GM19193 (cell line): ENCODE data around the gene CEBPZOS.
A peak's percentile ranks its signal among the peaks of the same experiment; 100 is the strongest.

Experiments used
- POLR2A ChIP-seq: IDR thresholded peaks from 4 replicates; pipeline ENCODE4 v1.6.1; 2011; ENCODE audit not compliant: insufficient read depth, insufficient read length; ENCODE audit errors: extremely low read depth

Gene CEBPZOS

GRCh38 chr2:37219046-37219445 is 22.8 kb downstream of the CEBPZOS start:
- TF ChIP-seq POLR2A: no peak

- TF ChIP-seq POLR2A: no peak
Observed at GRCh38 chr2:37223131-37223530, 26.8 kb downstream of the CEBPZOS start.

- no peak for TF ChIP-seq POLR2A
Observed at GRCh38 chr2:37224063-37224462, 27.8 kb downstream of the CEBPZOS start.

GRCh38 chr2:37226863-37227262 is 30.6 kb downstream of the CEBPZOS start:
- TF ChIP-seq POLR2A: no peak

GRCh38 chr2:37228788-37229187 is 32.5 kb downstream of the CEBPZOS start:
- no peak for TF ChIP-seq POLR2A

- TF ChIP-seq POLR2A: no peak
Observed at GRCh38 chr2:37230581-37230980, 34.3 kb downstream of the CEBPZOS start.

GRCh38 chr2:37231241-37232130 is 35.2 kb downstream of the CEBPZOS start, which contains the start of the genes CEBPZ and NDUFAF7:
TSS of gene CEBPZ (minus strand) at chr2:37231596. CDS start at chr2:37231567, 29 bp downstream.
TSS of gene NDUFAF7 (plus strand) at chr2:37231658. CDS start at chr2:37231706, 48 bp downstream.
- peak; percentile 97 for TF ChIP-seq POLR2A

- TF ChIP-seq POLR2A: no peak
Observed at GRCh38 chr2:37232131-37232933, 36.0 kb downstream of the CEBPZOS start.

- TF ChIP-seq POLR2A: no peak
Observed at GRCh38 chr2:37243435-37243834, 47.1 kb downstream of the CEBPZOS start.

- TF ChIP-seq POLR2A: no peak
Observed at GRCh38 chr2:37244017-37244416, 47.7 kb downstream of the CEBPZOS start.

GRCh38 chr2:37244755-37245154 is 48.5 kb downstream of the CEBPZOS start:
- no peak for TF ChIP-seq POLR2A

GRCh38 chr2:37246205-37246604 is 49.9 kb downstream of the CEBPZOS start:
- TF ChIP-seq POLR2A: no peak

- no peak for TF ChIP-seq POLR2A
Observed at GRCh38 chr2:37250869-37251740, 54.8 kb downstream of the CEBPZOS start.
